OCI-LY7 (cell line): ENCODE results near the gene FAM118A. TPM values are rescaled to one million over a fixed set of nuclear protein-coding genes. Genes with fewer than 3 reads are reported as not detected.

ENCODE experiments used
- BruUV-seq: library from RNA; stranded (reverse); fragments of 400-500 nt; replicated peaks from 2 replicates; lab custom pipeline; 2021; lab: Mats Ljungman, UMichigan
- CTCF ChIA-PET: fragments of 300-600 bp; sonication (Branson Sonifier 250); formaldehyde crosslinking; loops from one replicate; lab custom pipeline; 2022; ENCODE audit warnings: antibody characterized with exemption; ENCODE audit not compliant: unreplicated experiment; lab: Charles Lee
- POLR2A ChIA-PET: fragments of 300-600 bp; sonication (Branson Sonifier 250); formaldehyde crosslinking; loops from one replicate; lab custom pipeline; 2022; ENCODE audit warnings: antibody characterized with exemption; lab: Charles Lee
- DNase-seq: peaks from one replicate; pipeline ENCODE4 v3.0.0-alpha.2; 2015; ENCODE audit warnings: low spot score
- H2AFZ ChIP-seq: fragments of 200-600 bp; sonication (generic), shearing (Covaris generic); 2 replicates; pipeline ENCODE4 v1.6.1; 2014; ENCODE audit warnings: mild to moderate bottlenecking, antibody characterized with exemption, low read length, moderate library complexity
- H3K27ac ChIP-seq: fragments of 200-600 bp; sonication (generic); 2 replicates; pipeline ENCODE4 v1.5.1; 2014; ENCODE audit warnings: mixed run types, low read depth, mild to moderate bottlenecking, moderate library complexity, low read length, inconsistent platforms; ENCODE audit not compliant: poor library complexity, severe bottlenecking
- H3K36me3 ChIP-seq: fragments of 200-600 bp; sonication (generic); 2 replicates; pipeline ENCODE4 v1.6.1; 2014; ENCODE audit warnings: mild to moderate bottlenecking, antibody characterized with exemption, low read length, moderate library complexity, mixed read lengths; ENCODE audit not compliant: insufficient read depth
- H3K4me1 ChIP-seq: fragments of 200-600 bp; sonication (generic); 2 replicates; pipeline ENCODE4 v1.5.1; 2014; ENCODE audit warnings: mild to moderate bottlenecking, low read length; ENCODE audit not compliant: insufficient read depth, poor library complexity, severe bottlenecking
- H3K4me2 ChIP-seq: fragments of 200-600 bp; sonication (generic); 2 replicates; pipeline ENCODE4 v1.6.1; 2014; ENCODE audit warnings: mild to moderate bottlenecking, low read length
- H3K4me3 ChIP-seq: fragments of 200-600 bp; sonication (generic); 2 replicates; pipeline ENCODE4 v1.5.1; 2014; ENCODE audit warnings: mild to moderate bottlenecking, low read depth, low read length; ENCODE audit not compliant: poor library complexity, severe bottlenecking
- H3K79me2 ChIP-seq: fragments of 200-600 bp; sonication (generic); 2 replicates; pipeline ENCODE4 v1.6.1; 2016; ENCODE audit warnings: low read depth, mild to moderate bottlenecking, low read length, moderate library complexity, mixed read lengths; ENCODE audit not compliant: insufficient read depth
- H3K9me2 ChIP-seq: fragments of 200-600 bp; sonication (generic); 2 replicates; pipeline ENCODE4 v1.6.1; 2016; ENCODE audit warnings: mild to moderate bottlenecking, low read length, mixed read lengths; ENCODE audit not compliant: insufficient read depth
- H3K9me3 ChIP-seq: fragments of 200-600 bp; sonication (generic); 2 replicates; pipeline ENCODE4 v1.6.1; 2014; ENCODE audit warnings: mild to moderate bottlenecking, mixed run types, low read length, mixed read lengths
- H4K20me1 ChIP-seq: fragments of 200-600 bp; sonication (generic); 2 replicates; pipeline ENCODE4 v1.6.1; 2014; ENCODE audit warnings: mild to moderate bottlenecking, antibody characterized with exemption, low read length, moderate library complexity, mixed read lengths; ENCODE audit not compliant: insufficient read depth
- CTCF ChIP-seq: fragments of 200-600 bp; sonication (generic); conservative IDR thresholded peaks from 2 replicates; pipeline ENCODE4 v1.5.1; 2014; ENCODE audit warnings: mild to moderate bottlenecking, antibody characterized with exemption, low read length, moderate library complexity, mixed read lengths
- EZH2phosphoT487 ChIP-seq: fragments of 200-600 bp; sonication (generic); IDR thresholded peaks from 2 replicates; pipeline ENCODE4 v1.6.1; 2018; ENCODE audit warnings: low read depth, borderline replicate concordance, mild to moderate bottlenecking, mixed run types, antibody characterized with exemption, low read length, moderate library complexity, mixed read lengths
- intact Hi-C: fragments of 100-400 bp; cut with micrococcal nuclease; formaldehyde crosslinking; loops from one replicate; pipeline ENCODE4 v1.10.0; 2022; ENCODE audit not compliant: unreplicated experiment
- total RNA-seq, 2 experiments: library from RNA; depleted of rRNA in 1 of 2; stranded (reverse); fragments of >200 nt in 1 of 2; shearing (Covaris generic) in 1 of 2; gene quantifications; 2 replicates each; pipeline ENCODE4 v1.2.3, GENCODE V29; 2014 to 2022

Gene FAM118A
- total RNA-seq, 2 experiments from 2014 or later: 27.6 to 41.5 TPM

- Histone ChIP-seq H2AFZ (no peak overlapping the region), H3K4me2 (peak overlapping the region; percentile 97), H3K4me1 (peaks cover 22% of the 10 kb centered on the region), H3K9me2 (no peaks in the 10 kb centered on the region), H3K36me3 (0 out of 2 replicates have a peak, but pooled peaks cover 5% of the 10 kb centered on the region), H3K79me2 (peaks cover 18% of the 10 kb centered on the region; the same call in 1 of the 2 replicates), H3K4me3 (peak overlapping the region; percentile 99), H4K20me1 (peaks cover 12% of the 10 kb centered on the region; the same call in 1 of the 2 replicates), H3K27ac (no peak overlapping the region), H3K9me3 (no peaks in the 10 kb centered on the region)
- BruUV-seq: no TSS peak
- intact Hi-C loops: no loop called here
- POLR2A ChIA-PET: interaction anchor here (0.7 kb wide), 1 partner anchor 23 kb away, joined by 3 read pairs; no protein-coding TSS in a partner anchor
- TF ChIP-seq CTCF (no peak), EZH2phosphoT487 (no peak)
- no peak for DNase-seq
- CTCF ChIA-PET: no interaction called here
Measured at GRCh38 chr22:45310977-45311531, 1.3 kb downstream of the FAM118A start.

GRCh38 chr22:45312415-45312814 is 2.7 kb downstream of the FAM118A start:
- POLR2A ChIA-PET: interaction anchor here (0.6 kb wide), 1 partner anchor 88 kb away, joined by 3 read pairs; no protein-coding TSS in a partner anchor
- Histone ChIP-seq H3K4me3 (no peak overlapping the region), H3K9me2 (no peaks in the 10 kb centered on the region), H4K20me1 (peaks cover 12% of the 10 kb centered on the region; the same call in 1 of the 2 replicates), H3K36me3 (0 out of 2 replicates have a peak, but pooled peaks cover 5% of the 10 kb centered on the region), H3K4me1 (peaks cover 22% of the 10 kb centered on the region), H3K79me2 (peaks cover 18% of the 10 kb centered on the region; the same call in 1 of the 2 replicates), H3K9me3 (no peaks in the 10 kb centered on the region), H2AFZ (no peak overlapping the region), H3K4me2 (no peak overlapping the region), H3K27ac (no peak overlapping the region)
- CTCF ChIA-PET: no interaction called here
- DNase-seq: no peak
- intact Hi-C loops: no loop called here
- BruUV-seq: no TSS peak
- TF ChIP-seq CTCF (no peak), EZH2phosphoT487 (no peak)

GRCh38 chr22:45312856-45313255 is 3.1 kb downstream of the FAM118A start:
- Histone ChIP-seq H3K36me3 (0 out of 2 replicates have a peak, but pooled peaks cover 5% of the 10 kb centered on the region), H3K4me3 (no peak overlapping the region), H4K20me1 (peaks cover 12% of the 10 kb centered on the region; the same call in 1 of the 2 replicates), H3K79me2 (peaks cover 20% of the 10 kb centered on the region; the same call in 1 of the 2 replicates), H3K4me2 (no peak overlapping the region), H3K9me3 (no peaks in the 10 kb centered on the region), H2AFZ (no peak overlapping the region), H3K9me2 (no peaks in the 10 kb centered on the region), H3K4me1 (peaks cover 26% of the 10 kb centered on the region), H3K27ac (no peak overlapping the region)
- intact Hi-C loops: no loop called here
- ChIA-PET POLR2A (interaction anchor here (0.6 kb wide), 1 partner anchor 87 kb away, joined by 3 read pairs; no protein-coding TSS in a partner anchor), CTCF (no interaction called here)
- DNase-seq: no peak
- TF ChIP-seq EZH2phosphoT487: no peak
- TF ChIP-seq CTCF: no peak
- BruUV-seq: TSS peak; percentile 43
